ENCODE data around the gene SPTBN1.

The SPTBN1 gene

GRCh38 chr2:54579061-54579681 is 123.0 kb downstream of the SPTBN1 start:
- no peak overlapping the region for H3K4me3 ChIP-seq (ENCODE audit: low read length)
- H3K4me1 ChIP-seq (ENCODE audit: control insufficient read depth, insufficient read depth, low read length): peaks cover 56% of the 10 kb centered on the region
- no peaks in the 10 kb centered on the region for H3K9me3 ChIP-seq (replicated peaks; ENCODE audit: low read length)
- H3K4me2 ChIP-seq (ENCODE audit: low read length): no peak overlapping the region
- peaks cover 10% of the 10 kb centered on the region for H3K36me3 ChIP-seq (ENCODE audit: insufficient read depth, low read length)
- no peak overlapping the region for H3K9ac ChIP-seq (ENCODE audit: low read depth, low read length)
- no peaks in the 10 kb centered on the region for H3K27me3 ChIP-seq (ENCODE audit: control insufficient read depth, insufficient read depth, low read length)

- H3K27me3 ChIP-seq (ENCODE audit: control insufficient read depth, insufficient read depth, low read length): no peaks in the 10 kb centered on the region
- peaks cover 55% of the 10 kb centered on the region for H3K4me1 ChIP-seq (ENCODE audit: control insufficient read depth, insufficient read depth, low read length)
- H3K4me2 ChIP-seq (ENCODE audit: low read length): no peak overlapping the region
- H3K9me3 ChIP-seq (replicated peaks; ENCODE audit: low read length): no peaks in the 10 kb centered on the region
- no peak overlapping the region for H3K9ac ChIP-seq (ENCODE audit: low read depth, low read length)
- H3K4me3 ChIP-seq (ENCODE audit: low read length): no peak overlapping the region
- peaks cover 10% of the 10 kb centered on the region for H3K36me3 ChIP-seq (ENCODE audit: insufficient read depth, low read length)
These were observed 123.8 kb downstream of the SPTBN1 start for GRCh38 chr2:54579682-54580620.

- Histone ChIP-seq H3K4me1 (ENCODE audit: control insufficient read depth, insufficient read depth, low read length) (peaks cover 59% of the 10 kb centered on the region), H3K9me3 (replicated peaks; ENCODE audit: low read length) (no peaks in the 10 kb centered on the region), H3K27me3 (ENCODE audit: control insufficient read depth, insufficient read depth, low read length) (no peaks in the 10 kb centered on the region), H3K9ac (ENCODE audit: low read depth, low read length) (no peak overlapping the region), H3K4me2 (ENCODE audit: low read length) (no peak overlapping the region), H3K36me3 (ENCODE audit: insufficient read depth, low read length) (peaks cover 5% of the 10 kb centered on the region), H3K4me3 (ENCODE audit: low read length) (no peak overlapping the region)
These were observed 125.4 kb downstream of the SPTBN1 start for GRCh38 chr2:54581326-54582039.

GRCh38 chr2:54582987-54583386 is 126.9 kb downstream of the SPTBN1 start:
- Histone ChIP-seq H3K4me1 (ENCODE audit: control insufficient read depth, insufficient read depth, low read length) (peaks cover 57% of the 10 kb centered on the region), H3K4me2 (ENCODE audit: low read length) (no peak overlapping the region), H3K27me3 (ENCODE audit: control insufficient read depth, insufficient read depth, low read length) (no peaks in the 10 kb centered on the region), H3K4me3 (ENCODE audit: low read length) (no peak overlapping the region), H3K36me3 (ENCODE audit: insufficient read depth, low read length) (peaks cover 3% of the 10 kb centered on the region), H3K9ac (ENCODE audit: low read depth, low read length) (no peak overlapping the region), H3K9me3 (replicated peaks; ENCODE audit: low read length) (no peaks in the 10 kb centered on the region)

GRCh38 chr2:54584598-54584997 is 128.5 kb downstream of the SPTBN1 start:
- H3K4me3 ChIP-seq (ENCODE audit: low read length): no peak overlapping the region
- H3K9ac ChIP-seq (ENCODE audit: low read depth, low read length): no peak overlapping the region
- H3K9me3 ChIP-seq (replicated peaks; ENCODE audit: low read length): no peaks in the 10 kb centered on the region
- H3K4me2 ChIP-seq (ENCODE audit: low read length): no peak overlapping the region
- H3K36me3 ChIP-seq (ENCODE audit: insufficient read depth, low read length): peaks cover 3% of the 10 kb centered on the region
- H3K4me1 ChIP-seq (ENCODE audit: control insufficient read depth, insufficient read depth, low read length): peaks cover 48% of the 10 kb centered on the region
- no peaks in the 10 kb centered on the region for H3K27me3 ChIP-seq (ENCODE audit: control insufficient read depth, insufficient read depth, low read length)

- H3K4me2 ChIP-seq (ENCODE audit: low read length): peak overlapping the region; percentile 69
- no peaks in the 10 kb centered on the region for H3K27me3 ChIP-seq (ENCODE audit: control insufficient read depth, insufficient read depth, low read length)
- H3K36me3 ChIP-seq (ENCODE audit: insufficient read depth, low read length): peaks cover 3% of the 10 kb centered on the region
- H3K9me3 ChIP-seq (replicated peaks; ENCODE audit: low read length): no peaks in the 10 kb centered on the region
- H3K9ac ChIP-seq (ENCODE audit: low read depth, low read length): no peak overlapping the region
- peaks cover 48% of the 10 kb centered on the region for H3K4me1 ChIP-seq (ENCODE audit: control insufficient read depth, insufficient read depth, low read length)
- H3K4me3 ChIP-seq (ENCODE audit: low read length): no peak overlapping the region
These were observed 129.1 kb downstream of the SPTBN1 start for GRCh38 chr2:54585136-54585733.

- Histone ChIP-seq H3K9me3 (replicated peaks; ENCODE audit: low read length) (no peaks in the 10 kb centered on the region), H3K4me3 (ENCODE audit: low read length) (peak overlapping the region; percentile 16), H3K27me3 (ENCODE audit: control insufficient read depth, insufficient read depth, low read length) (no peaks in the 10 kb centered on the region), H3K4me1 (ENCODE audit: control insufficient read depth, insufficient read depth, low read length) (peaks cover 53% of the 10 kb centered on the region), H3K4me2 (ENCODE audit: low read length) (peak overlapping the region; percentile 69), H3K9ac (ENCODE audit: low read depth, low read length) (peak overlapping the region; percentile 23), H3K36me3 (ENCODE audit: insufficient read depth, low read length) (peaks cover 3% of the 10 kb centered on the region)
These were observed 129.9 kb downstream of the SPTBN1 start for GRCh38 chr2:54586062-54586461.

- Histone ChIP-seq H3K9me3 (replicated peaks; ENCODE audit: low read length) (no peaks in the 10 kb centered on the region), H3K27me3 (ENCODE audit: control insufficient read depth, insufficient read depth, low read length) (no peaks in the 10 kb centered on the region), H3K4me1 (ENCODE audit: control insufficient read depth, insufficient read depth, low read length) (peaks cover 53% of the 10 kb centered on the region), H3K36me3 (ENCODE audit: insufficient read depth, low read length) (peaks cover 3% of the 10 kb centered on the region), H3K9ac (ENCODE audit: low read depth, low read length) (no peak overlapping the region), H3K4me3 (ENCODE audit: low read length) (no peak overlapping the region), H3K4me2 (ENCODE audit: low read length) (peak overlapping the region; percentile 69)
These were observed 130.4 kb downstream of the SPTBN1 start for GRCh38 chr2:54586494-54586893.

- Histone ChIP-seq H3K27me3 (ENCODE audit: control insufficient read depth, insufficient read depth, low read length) (no peaks in the 10 kb centered on the region), H3K9me3 (replicated peaks; ENCODE audit: low read length) (no peaks in the 10 kb centered on the region), H3K36me3 (ENCODE audit: insufficient read depth, low read length) (peaks cover 3% of the 10 kb centered on the region), H3K4me2 (ENCODE audit: low read length) (no peak overlapping the region), H3K4me1 (ENCODE audit: control insufficient read depth, insufficient read depth, low read length) (peaks cover 53% of the 10 kb centered on the region), H3K4me3 (ENCODE audit: low read length) (no peak overlapping the region), H3K9ac (ENCODE audit: low read depth, low read length) (no peak overlapping the region)
These were observed 131.3 kb downstream of the SPTBN1 start for GRCh38 chr2:54587171-54588016.

GRCh38 chr2:54588244-54588899 is 132.2 kb downstream of the SPTBN1 start:
- Histone ChIP-seq H3K9ac (ENCODE audit: low read depth, low read length) (no peak overlapping the region), H3K36me3 (ENCODE audit: insufficient read depth, low read length) (peaks cover 3% of the 10 kb centered on the region), H3K4me2 (ENCODE audit: low read length) (no peak overlapping the region), H3K4me3 (ENCODE audit: low read length) (no peak overlapping the region), H3K9me3 (replicated peaks; ENCODE audit: low read length) (no peaks in the 10 kb centered on the region), H3K4me1 (ENCODE audit: control insufficient read depth, insufficient read depth, low read length) (peaks cover 53% of the 10 kb centered on the region), H3K27me3 (ENCODE audit: control insufficient read depth, insufficient read depth, low read length) (no peaks in the 10 kb centered on the region)
